Fibroblast of lung (primary cell): ENCODE measurements around the gene NAP1L4. TPM values are rescaled to one million over a fixed set of nuclear protein-coding genes. Genes with fewer than 3 reads are reported as not detected.

Experiments
- DNase-seq, 2 donors: peaks; one replicate each; pipeline versions ENCODE4 v3.0.0 to v3.0.0-alpha.2; 2010; ENCODE audit warnings: low read depth in 2 of 2
- H2AFZ ChIP-seq: 2 replicates; pipeline ENCODE4 v1.5.1; 2012; ENCODE audit warnings: low read length, control low read depth, inconsistent platforms
- H3K27ac ChIP-seq: 2 replicates; pipeline ENCODE4 v1.5.1; 2011; ENCODE audit warnings: low read length, control low read depth; ENCODE audit not compliant: insufficient read depth
- H3K27me3 ChIP-seq: 2 replicates; pipeline ENCODE4 v1.5.1; 2011; ENCODE audit warnings: mild to moderate bottlenecking, low read length; ENCODE audit not compliant: control insufficient read depth, insufficient read depth
- H3K36me3 ChIP-seq: 2 replicates; pipeline ENCODE4 v1.5.1; 2011; ENCODE audit warnings: low read length; ENCODE audit not compliant: control insufficient read depth, insufficient read depth
- H3K4me1 ChIP-seq: 2 replicates; pipeline ENCODE4 v1.5.1; 2011; ENCODE audit warnings: low read length; ENCODE audit not compliant: control insufficient read depth, insufficient read depth; ENCODE audit errors: extremely low read depth
- H3K4me2 ChIP-seq: 2 replicates; pipeline ENCODE4 v1.5.1; 2011; ENCODE audit warnings: low read length, control low read depth; ENCODE audit not compliant: insufficient read depth; ENCODE audit errors: extremely low read depth
- H3K4me3 ChIP-seq, 4 experiments: fragments of 200-600 bp in 1 of 4; sonication (generic) in 1 of 4; replicated peaks in 1 of 4; 2 replicates each; pipeline ENCODE4 v1.5.1; 2011 to 2016; ENCODE audit warnings: low read length in 4 of 4, low read depth in 3 of 4, mild to moderate bottlenecking in 3 of 4, control low read depth in 2 of 4, inconsistent platforms in 1 of 4, mixed read lengths in 1 of 4; ENCODE audit not compliant: insufficient read depth in 1 of 4; ENCODE audit errors: control extremely low read depth in 1 of 4
- H3K79me2 ChIP-seq: 2 replicates; pipeline ENCODE4 v1.5.1; 2012; ENCODE audit warnings: mild to moderate bottlenecking, low read length, inconsistent platforms; ENCODE audit not compliant: control insufficient read depth, insufficient read depth
- H3K9ac ChIP-seq: 2 replicates; pipeline ENCODE4 v1.5.1; 2011; ENCODE audit warnings: mild to moderate bottlenecking, low read length, control low read depth; ENCODE audit not compliant: insufficient read depth
- H3K9me3 ChIP-seq: 2 replicates; pipeline ENCODE4 v1.5.1; 2012; ENCODE audit warnings: low read depth, low read length; ENCODE audit not compliant: control insufficient read depth, insufficient read depth
- H4K20me1 ChIP-seq: 2 replicates; pipeline ENCODE4 v1.5.1; 2011; ENCODE audit warnings: low read length; ENCODE audit not compliant: control insufficient read depth, insufficient read depth; ENCODE audit errors: extremely low read depth
- EZH2 ChIP-seq: IDR thresholded peaks from 2 replicates; pipeline ENCODE4 v1.5.1; 2012; ENCODE audit warnings: low read length, control low read depth, mild to moderate bottlenecking; ENCODE audit errors: missing control alignments
- polyA plus RNA-seq, 2 donors: library from polyadenylated mRNA; depleted of rRNA in 1 of 2; stranded (reverse) in 1 of 2; unstranded in 1 of 2; fragments of >200 nt; gene quantifications; 2 replicates each; pipeline ENCODE4 v1.2.1, GENCODE V29; 2011 to 2012; ENCODE audit warnings: missing spikeins in 1 of 2
- total RNA-seq: library from RNA; depleted of rRNA; stranded (reverse); fragments of >200 nt; gene quantifications from 2 replicates; pipeline ENCODE4 v1.2.1, GENCODE V29; 2014
- TF ChIP-seq, protein P1 (sequence below), 2 donors: IDR thresholded peaks in 1 of 2; conservative IDR thresholded peaks in 1 of 2; 1 replicate in 1 of 2; 2 replicates in 1 of 2; pipeline ENCODE4 v1.5.1; 2011 to 2012; ENCODE audit warnings: low read length in 2 of 2, control low read depth in 1 of 2, inconsistent platforms in 1 of 2, low read depth in 1 of 2, mild to moderate bottlenecking in 1 of 2

Gene NAP1L4
- total and polyA plus RNA-seq, 2 donors (not counting 1 experiment from before 2014, with no cell fraction given), result 79.5 to 113 TPM

DNA sequence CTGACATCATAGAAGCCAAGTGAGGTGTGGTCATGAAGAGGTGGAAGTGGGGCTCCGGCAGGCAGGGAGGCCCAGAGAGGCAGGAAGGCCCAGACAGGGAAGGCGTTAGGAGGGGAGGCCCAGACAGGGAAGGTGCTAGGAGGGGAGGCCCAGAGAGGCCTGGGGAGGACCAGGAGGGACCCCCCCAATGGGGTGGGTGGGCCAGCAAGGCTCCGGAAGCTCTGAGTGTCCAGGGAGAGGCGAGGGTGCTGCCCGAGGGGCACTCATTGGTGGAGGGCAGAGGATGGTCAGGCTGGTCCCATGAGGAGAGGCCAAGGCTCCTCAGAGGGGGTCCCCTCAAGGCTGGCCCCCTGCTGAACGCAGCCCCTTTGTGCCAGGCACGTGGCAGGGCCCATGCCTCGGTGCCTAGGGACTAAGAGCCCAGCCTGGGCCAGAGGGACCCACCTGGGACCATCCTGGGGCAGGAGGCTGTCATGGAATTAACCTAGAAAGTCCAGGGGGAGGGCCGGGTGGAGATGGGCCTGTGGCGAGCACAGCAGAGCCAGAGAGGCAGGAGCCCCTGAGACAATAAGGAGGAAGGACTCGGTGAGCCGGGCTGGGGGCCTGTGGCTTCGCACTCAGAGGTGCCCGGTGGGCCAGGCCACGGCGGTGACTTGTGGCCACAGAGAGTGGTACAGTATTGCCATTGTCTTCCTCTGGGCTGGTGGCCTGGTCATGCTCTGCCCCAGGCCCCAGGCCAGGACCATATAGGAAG is 75.1 kb downstream of the NAP1L4 start:
- H3K27me3 ChIP-seq, result no peaks in the 10 kb centered on the region
- H3K79me2 ChIP-seq, result no peaks in the 10 kb centered on the region
- H3K27ac ChIP-seq, result no peak overlapping the region
- H3K4me3 ChIP-seq, result no peak overlapping the region
- no peak for DNase-seq
- H4K20me1 ChIP-seq, result no peaks in the 10 kb centered on the region
- no peak overlapping the region for H3K9ac ChIP-seq
- H3K9me3 ChIP-seq, result no peaks in the 10 kb centered on the region
- no peaks in the 10 kb centered on the region for H3K36me3 ChIP-seq
- no peak overlapping the region for H3K4me2 ChIP-seq
- H2AFZ ChIP-seq, result no peak overlapping the region
- TF ChIP-seq EZH2, result no peak
- TF ChIP-seq, protein P1, sequence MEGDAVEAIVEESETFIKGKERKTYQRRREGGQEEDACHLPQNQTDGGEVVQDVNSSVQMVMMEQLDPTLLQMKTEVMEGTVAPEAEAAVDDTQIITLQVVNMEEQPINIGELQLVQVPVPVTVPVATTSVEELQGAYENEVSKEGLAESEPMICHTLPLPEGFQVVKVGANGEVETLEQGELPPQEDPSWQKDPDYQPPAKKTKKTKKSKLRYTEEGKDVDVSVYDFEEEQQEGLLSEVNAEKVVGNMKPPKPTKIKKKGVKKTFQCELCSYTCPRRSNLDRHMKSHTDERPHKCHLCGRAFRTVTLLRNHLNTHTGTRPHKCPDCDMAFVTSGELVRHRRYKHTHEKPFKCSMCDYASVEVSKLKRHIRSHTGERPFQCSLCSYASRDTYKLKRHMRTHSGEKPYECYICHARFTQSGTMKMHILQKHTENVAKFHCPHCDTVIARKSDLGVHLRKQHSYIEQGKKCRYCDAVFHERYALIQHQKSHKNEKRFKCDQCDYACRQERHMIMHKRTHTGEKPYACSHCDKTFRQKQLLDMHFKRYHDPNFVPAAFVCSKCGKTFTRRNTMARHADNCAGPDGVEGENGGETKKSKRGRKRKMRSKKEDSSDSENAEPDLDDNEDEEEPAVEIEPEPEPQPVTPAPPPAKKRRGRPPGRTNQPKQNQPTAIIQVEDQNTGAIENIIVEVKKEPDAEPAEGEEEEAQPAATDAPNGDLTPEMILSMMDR (conservative IDR thresholded peaks at IDR 0.05 in 1 of 2, IDR thresholded peaks at IDR 0.05 in 1 of 2; ENCODE audit: low read depth in 1 of 2, low read length in 2 of 2), result no peak
- H3K4me1 ChIP-seq, result peaks cover 13% of the 10 kb centered on the region

DNA sequence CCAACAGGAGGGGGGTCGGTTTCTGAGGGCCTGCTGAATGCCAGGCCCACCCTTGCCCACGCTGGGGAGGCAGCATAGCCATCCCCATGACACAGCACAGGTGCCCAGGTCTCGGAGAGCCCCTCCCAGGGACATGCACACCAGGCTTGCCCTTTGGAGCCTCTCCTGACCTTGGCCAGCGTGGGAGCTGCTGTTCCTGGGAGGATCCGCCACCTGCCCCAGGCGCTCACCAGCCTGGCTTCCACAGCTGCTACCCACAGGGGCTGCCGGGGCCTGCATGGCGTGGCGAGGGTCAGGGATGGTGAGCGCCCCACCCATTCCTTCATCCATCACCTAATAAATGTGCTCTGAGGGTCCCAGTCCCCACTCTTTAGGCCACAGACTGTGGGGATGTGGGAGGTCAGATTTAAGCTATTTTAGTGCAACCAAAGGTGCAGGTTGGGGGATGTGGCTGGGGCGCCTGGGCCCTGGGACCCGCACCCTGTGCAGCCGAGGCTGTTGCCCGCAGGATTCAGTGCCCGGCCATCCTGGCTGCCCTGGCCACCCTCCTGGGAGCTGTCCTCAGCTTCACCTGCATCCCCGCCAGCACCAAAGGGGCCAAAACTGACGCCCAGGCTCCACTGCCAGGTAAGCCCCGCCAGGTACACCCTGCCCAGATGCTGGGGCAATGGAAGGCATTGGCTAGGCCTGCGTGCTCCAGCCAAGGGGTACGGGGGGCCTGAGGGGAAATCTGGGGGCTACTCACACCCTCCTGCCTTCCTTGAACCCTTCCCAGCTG is 75.8 kb downstream of the NAP1L4 start:
- Histone ChIP-seq H4K20me1 (no peaks in the 10 kb centered on the region), H3K4me1 (peaks cover 14% of the 10 kb centered on the region), H2AFZ (no peak overlapping the region), H3K79me2 (no peaks in the 10 kb centered on the region), H3K4me2 (no peak overlapping the region), H3K27ac (no peak overlapping the region), H3K9me3 (no peaks in the 10 kb centered on the region), H3K9ac (no peak overlapping the region), H3K4me3 (no peak overlapping the region), H3K36me3 (no peaks in the 10 kb centered on the region), H3K27me3 (no peaks in the 10 kb centered on the region)
- DNase-seq, result no peak
- TF ChIP-seq, protein P1 (conservative IDR thresholded peaks at IDR 0.05 in 1 of 2, IDR thresholded peaks at IDR 0.05 in 1 of 2; ENCODE audit: low read depth in 1 of 2, low read length in 2 of 2), result no peak
- TF ChIP-seq EZH2, result no peak

DNA sequence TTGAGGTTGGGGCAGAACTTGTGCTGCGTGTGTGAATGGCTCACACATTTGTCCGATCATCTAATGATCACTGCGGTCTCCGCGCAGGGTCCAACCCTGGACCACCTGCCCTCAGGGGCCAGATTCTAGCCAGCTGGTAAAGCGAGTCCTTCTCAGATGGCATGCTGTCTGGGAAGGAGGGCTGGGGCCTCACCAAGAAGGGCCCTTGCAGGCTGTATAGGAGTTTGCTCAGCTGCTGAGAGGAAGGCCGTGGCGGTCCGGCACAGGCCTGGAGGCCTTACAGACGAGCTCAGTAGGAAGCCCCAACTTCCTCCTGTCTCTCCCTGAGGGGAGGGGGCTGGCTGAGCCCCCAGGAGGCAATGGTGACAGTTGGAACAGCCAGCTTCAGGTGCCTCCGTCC is 76.7 kb downstream of the NAP1L4 start:
- H3K9ac ChIP-seq, result no peak overlapping the region
- peaks cover 14% of the 10 kb centered on the region for H3K4me1 ChIP-seq
- no peak overlapping the region for H3K27ac ChIP-seq
- DNase-seq, result no peak
- H3K36me3 ChIP-seq, result no peaks in the 10 kb centered on the region
- no peak overlapping the region for H3K4me3 ChIP-seq
- no peaks in the 10 kb centered on the region for H3K27me3 ChIP-seq
- H2AFZ ChIP-seq, result no peak overlapping the region
- no peaks in the 10 kb centered on the region for H3K79me2 ChIP-seq
- H3K4me2 ChIP-seq, result no peak overlapping the region
- H4K20me1 ChIP-seq, result no peaks in the 10 kb centered on the region
- TF ChIP-seq, protein P1 (conservative IDR thresholded peaks at IDR 0.05 in 1 of 2, IDR thresholded peaks at IDR 0.05 in 1 of 2; ENCODE audit: low read depth in 1 of 2, low read length in 2 of 2), result no peak
- no peak for TF ChIP-seq EZH2
- H3K9me3 ChIP-seq, result no peaks in the 10 kb centered on the region
